GM18519 (cell line): ENCODE measurements around the gene CNN3.
"Not testable (repeated sequence)": the region's sequence is repeated elsewhere in the genome, so short reads cannot be mapped to it uniquely, and the experiment has no call there.

Experiments used
- ATAC-seq: cut with Tn5 transposase; IDR thresholded peaks from one replicate; pipeline ENCODE4 v1.9.1; 2021; ENCODE audit warnings: mild to moderate bottlenecking, moderate library complexity; ENCODE audit not compliant: unreplicated experiment, low FRiP score

Gene CNN3

DNA sequence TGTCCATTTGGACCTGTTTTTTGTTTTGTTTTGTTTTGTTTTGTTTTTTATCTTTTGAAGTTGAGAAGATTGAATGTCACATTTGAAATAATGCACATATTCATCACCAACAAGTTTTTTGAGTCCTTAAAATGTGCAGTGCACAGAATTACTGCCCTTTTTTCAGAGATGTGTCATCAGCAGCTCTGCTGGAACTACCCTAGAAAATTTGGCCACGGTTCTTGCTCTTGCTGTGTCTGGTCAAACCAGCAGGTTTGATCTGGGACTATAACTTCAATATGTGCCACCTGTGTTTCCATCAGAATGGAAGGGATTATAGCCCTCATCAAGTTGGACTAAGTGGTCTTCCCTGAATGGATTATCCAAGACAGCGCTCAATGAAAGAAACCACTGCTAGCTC lies 24.1 kb upstream of the CNN3 start:
- no peak for ATAC-seq

DNA sequence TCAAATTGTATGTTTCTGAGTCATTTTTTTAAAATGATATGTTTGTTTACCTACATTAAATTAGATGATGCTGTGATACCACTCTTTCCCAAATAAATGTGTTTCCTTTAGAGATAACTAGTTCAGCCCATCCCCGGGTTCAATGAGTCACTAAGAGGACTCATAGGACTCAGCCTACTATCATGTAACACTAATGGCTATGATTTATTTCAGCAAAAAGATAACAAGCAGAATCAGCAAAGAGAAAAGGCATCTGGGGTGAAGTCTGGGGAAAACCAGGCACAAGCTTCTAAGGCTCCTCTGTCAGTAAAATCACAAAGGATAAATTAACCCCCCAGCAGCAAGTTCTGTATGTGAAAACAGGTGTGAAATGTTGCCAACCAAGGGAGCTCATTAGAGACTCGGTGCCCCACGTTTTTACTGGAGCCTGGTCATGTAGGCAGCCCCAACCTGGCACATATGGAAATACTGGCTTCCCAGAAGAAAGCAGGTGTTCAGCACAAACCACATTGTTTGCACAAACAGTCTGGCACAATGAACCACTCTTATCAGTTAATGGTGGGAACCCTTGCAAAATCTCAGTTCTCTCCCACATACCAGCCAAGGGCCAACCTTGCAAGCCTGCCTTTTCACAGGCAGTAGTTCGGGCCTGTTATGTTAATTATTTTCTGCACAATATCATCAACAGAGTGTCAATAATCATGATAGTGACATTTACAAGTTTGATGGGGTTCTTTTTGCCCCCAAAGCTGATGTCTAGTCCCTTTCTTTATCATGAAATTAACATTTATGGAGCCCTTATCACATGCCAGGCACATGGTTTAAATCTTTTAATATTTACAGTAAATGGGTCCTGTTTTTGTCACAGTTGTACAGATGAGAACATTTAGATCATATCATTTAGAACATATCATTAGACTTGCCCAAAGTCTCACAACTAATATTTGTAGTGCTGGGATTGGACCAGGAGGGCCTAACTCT lies 23.1 kb upstream of the CNN3 start:
- no peak for ATAC-seq

DNA sequence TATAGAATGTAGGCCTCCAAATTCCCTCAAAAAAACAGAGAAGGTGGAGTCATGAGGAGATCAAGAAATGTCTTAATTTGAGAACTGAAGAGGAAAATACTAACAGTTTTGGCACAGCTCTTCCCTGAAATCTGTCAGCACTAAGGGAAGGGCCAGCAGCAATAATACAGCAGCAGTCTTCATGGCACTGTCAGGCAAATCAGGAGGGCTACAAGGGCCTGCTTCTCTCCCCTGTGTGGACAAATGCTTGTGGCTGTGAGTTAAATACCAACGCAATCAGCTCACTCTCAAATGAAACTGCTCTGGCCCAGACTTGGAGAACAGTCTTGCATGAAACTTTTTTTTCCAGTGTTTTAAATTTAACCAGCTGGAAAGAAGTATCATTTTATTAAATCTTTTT lies 20.5 kb upstream of the CNN3 start:
- no peak for ATAC-seq

DNA sequence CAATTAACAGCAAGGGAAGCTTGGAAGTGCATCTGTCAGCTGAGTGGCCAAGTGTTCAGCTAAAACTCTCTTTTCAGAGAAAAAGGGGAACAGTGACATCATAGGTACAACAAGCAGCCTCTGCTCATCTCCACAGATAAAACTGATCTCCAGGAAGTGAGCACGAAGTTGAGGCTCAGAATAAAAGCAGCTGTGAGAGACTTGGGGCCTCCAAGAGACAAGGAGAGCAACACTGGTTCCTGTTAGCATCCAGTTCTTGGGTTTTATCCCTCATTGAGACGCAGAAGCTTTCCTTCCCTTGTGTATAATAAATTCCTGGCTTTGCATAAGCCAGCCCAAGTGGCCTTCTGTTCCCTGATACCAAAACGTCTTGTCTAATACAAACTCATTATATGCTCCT lies 20.0 kb upstream of the CNN3 start:
- ATAC-seq: no peak

DNA sequence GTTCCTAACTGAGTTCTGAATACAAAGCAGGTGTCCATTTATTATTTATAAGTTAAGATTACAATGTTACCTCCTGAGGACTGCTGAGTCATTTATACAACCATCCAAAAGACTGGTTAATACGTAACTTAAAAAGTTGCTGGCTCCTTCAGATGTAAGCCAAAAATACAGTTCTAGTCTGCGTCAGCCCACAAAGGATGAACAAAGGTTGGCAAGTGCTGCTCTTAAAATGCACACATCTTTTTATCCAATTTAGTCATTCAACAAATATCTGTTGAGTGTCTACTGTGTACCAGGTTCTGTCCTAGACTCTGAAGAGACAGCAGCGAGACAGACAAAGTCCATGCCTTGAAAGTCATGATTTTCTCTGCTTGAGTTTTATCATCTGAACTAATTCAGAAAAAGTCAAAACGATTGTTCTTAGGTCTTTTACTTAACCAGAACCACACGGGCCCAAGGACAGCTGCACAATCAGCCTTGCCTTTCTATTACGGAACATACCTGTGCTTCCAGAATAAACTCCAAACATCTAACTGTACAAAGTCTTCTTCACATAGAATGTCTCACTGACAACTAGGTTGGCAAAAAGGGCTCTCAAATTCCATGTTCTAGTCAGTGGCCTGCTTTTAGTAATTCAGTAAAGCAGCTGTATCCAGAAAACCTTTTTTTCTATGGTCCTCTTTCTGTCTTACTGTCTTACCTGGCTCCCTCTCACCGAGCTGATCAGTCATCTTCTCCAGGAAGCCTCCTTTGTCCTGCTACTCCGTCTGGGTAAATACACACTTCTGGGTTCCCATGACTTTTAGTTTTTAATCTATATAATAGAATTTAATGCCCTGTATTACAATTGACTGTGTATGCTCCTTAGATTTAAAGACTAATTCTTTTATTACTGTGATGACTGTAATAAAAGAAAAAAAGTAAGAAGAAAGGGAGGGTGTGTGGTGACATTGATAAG lies 15.5 kb upstream of the CNN3 start:
- no peak for ATAC-seq

DNA sequence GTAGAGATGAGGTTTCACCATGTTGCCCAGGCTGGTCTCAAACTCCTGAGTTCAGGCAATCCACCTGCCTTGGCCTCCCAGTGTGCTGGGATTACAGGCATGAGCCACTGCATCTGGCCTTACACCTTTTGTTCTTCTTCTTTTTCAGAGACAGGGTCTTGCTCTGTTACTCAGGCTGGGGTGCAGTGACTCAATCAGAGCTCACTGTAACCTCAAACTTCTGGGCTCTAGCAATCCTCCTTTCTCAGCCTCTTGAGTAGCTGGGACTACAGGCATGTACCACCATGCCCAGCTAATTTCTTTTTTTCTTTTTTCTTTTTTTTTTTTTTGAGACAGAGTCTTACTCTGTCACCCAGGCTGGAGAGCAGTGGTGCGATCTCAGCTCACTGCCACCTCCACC lies 14.6 kb upstream of the CNN3 start:
- ATAC-seq: not testable (repeated sequence)

DNA sequence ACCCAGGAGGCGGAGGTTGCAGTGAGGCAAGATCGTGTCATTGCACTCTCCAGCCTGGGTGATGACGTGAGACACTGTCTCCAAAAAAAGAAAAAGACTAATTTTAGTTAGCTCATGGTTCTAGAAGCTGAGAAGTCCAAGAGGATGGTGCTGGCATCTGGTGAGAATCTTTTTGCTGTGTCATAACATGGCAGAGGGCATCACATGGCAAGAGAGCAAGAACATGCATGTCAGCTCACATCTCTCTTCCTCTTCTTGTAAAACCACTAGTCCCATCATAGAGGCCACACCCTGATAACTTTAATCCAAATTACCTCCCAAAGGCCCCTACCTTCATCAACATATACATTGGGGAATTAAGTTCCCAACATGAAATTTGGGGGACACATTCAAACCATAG lies 13.8 kb upstream of the CNN3 start:
- ATAC-seq: no peak

DNA sequence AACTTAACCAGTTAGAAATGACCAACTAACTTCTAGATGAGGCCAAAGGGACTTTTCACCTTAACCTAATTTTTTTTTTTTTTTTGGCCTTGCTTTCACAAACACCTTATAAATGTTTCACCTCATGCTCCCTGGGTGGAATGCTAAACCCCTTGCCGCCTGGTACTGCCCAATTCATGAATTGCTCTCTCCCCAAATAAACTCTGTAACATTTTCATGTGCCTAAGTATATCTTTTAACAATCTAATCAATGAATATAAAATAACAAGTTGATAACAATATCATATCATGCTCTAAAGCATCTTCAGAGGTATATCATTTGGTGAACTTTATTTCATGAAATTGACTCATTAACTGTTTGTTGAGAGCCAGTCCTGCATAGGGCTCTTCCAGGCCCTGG lies 10.9 kb upstream of the CNN3 start:
- ATAC-seq: no peak

DNA sequence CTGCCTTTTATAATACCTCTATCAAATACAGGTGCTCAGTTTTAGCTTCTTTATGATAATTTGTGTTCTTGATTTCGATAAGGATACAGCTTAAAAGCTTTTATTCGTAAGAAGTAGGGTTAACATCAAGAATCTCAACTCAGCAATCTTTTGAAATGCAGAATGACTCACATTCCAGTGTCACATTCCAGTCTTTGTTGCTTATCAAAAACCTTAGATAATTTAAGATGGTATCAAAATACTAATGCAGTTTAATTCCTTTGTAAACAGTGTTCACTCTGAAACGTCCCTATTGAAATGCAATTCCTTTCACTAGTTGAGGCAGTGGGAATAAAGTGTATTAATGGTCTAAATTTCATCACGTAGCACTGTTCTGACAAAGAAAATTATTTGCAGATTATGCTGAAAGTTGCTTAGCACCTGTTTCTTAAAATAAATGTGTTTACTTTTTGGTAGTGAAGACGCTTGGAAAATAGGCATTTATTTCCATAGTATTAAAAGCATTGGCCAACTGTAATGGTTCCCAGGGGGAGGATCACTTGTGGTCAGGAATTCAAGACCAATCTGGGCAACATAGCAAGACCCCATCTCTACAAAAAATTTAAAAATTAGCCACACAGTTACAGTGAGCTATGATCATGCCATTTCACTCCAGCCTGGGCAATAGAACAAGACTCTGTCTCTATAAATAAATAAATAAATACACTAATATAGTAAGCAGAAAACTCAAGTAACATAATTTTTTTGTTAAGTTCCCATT lies 10.1 kb upstream of the CNN3 start:
- no peak for ATAC-seq

DNA sequence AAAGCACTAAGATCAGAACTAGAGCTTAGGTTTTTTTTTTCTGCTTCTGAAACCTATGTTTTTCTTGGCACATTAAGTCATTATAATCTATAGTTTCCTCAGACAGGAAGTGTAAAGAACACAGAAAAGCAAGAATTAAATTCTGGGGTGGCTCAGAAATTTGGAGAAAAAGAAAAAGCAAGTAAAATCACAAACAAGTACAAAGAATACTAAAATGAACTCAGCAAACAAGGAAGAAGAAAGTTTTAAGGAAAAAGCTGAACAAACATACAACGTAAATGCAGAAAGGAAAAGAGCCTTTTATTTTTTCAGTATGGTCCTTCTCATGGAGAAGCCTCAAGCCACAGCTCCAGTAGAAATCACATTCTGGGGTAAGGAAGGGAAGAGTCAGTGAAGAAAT lies 8.6 kb upstream of the CNN3 start:
- ATAC-seq: no peak

DNA sequence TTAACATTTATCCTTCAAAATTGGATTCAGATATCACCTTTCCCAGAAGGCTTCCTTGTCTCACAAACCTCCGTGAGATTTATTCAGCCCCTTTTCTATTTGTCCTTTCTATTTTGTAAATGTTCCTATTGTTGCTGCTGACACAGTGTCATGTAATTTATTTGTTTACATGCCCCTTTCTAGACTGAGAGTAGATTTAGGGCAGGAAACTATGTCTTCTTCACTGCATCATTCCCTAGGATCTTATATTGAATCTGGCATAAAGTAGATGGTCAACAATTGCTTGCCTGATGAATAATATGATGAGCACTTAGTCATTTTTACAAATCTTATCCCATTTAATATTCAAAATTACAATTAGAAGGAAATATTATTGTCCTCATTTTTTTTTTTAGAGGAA lies 8.1 kb upstream of the CNN3 start:
- ATAC-seq: no peak

DNA sequence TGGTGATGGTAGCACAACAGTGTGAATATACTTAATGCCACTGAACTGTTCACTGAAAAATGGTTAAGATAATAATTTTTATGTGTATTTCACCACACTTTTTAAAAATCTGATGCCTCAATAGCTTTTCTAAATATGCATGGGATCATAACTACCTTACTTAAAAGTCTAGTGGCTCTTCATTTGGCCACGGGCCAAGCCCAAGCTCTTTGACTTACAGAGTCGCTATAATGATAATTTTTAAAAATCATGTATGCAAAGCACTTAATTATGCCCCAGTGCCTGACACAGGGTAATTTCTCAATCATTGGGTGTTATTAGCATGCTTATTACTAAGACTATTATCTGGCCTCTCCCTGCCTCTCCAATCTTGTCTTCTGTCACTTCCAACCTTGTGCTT lies 7.6 kb upstream of the CNN3 start:
- ATAC-seq: no peak

DNA sequence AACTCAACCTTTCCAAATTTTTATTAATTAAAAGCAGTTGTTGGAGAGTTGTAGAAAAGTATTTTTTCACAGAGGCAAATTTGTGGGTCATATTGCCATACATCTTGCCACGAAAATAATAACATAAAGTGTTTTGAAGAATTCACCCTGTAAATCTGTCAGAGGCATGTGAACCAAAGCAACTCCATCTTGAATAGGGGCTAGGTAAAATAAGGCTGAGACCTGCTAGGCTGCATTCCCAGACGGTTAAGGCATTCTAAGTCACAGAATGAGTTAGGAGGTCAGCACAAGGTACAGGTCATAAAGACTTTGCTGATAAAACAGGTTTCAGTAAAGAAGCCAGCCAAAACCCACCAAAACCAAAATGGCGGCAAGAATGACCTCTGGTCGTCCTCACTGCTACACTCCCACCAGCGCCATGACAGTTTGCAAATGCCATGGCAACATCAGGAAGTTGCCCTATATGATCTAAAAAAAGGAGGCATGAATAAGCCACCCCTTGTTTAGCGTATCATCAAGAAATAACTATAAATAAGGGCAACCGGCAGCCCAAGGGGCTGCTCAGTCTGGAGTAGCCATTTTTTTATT lies 4.4 kb upstream of the CNN3 start:
- ATAC-seq: no peak

DNA sequence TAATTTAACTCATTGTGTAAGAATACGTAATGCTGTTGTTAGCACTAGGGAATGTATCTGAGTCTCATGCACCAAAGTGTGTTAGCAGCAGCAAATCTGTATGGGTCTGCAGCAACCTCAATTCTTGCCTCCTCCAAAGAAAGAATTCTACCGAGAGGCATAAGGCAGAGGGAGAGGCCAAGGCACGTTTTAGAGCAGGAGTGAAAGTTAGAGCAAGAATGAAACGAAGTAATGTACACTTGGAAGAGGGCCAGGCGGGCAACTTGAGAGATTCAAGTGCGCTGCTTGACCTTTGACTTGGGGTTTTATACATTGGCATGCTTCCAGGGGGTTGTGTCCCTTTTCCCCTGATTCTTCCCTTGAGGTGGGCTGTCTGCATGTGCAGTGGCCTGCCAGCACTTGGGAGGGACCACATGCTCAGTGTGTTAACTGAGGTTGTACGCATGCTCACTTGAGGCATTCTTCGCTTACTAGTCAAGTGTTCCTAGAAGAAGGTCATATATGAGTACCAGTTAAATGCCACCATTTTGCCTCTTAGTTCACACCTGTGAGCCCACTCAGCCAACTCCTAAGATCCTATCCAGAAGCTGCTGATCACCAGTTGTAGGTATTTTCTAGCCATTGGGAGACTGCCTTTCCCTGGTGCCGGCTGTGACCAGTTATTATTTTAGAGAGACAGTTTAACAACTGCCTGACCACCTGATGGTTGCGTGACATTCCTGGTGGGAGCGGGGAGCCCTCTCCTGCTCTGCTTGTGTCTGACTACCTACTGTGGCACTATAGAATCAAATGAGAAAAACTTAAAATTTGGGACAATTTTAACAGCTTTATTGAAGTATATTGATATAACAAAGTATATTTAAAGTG lies 2.7 kb upstream of the CNN3 start:
- no peak for ATAC-seq

DNA sequence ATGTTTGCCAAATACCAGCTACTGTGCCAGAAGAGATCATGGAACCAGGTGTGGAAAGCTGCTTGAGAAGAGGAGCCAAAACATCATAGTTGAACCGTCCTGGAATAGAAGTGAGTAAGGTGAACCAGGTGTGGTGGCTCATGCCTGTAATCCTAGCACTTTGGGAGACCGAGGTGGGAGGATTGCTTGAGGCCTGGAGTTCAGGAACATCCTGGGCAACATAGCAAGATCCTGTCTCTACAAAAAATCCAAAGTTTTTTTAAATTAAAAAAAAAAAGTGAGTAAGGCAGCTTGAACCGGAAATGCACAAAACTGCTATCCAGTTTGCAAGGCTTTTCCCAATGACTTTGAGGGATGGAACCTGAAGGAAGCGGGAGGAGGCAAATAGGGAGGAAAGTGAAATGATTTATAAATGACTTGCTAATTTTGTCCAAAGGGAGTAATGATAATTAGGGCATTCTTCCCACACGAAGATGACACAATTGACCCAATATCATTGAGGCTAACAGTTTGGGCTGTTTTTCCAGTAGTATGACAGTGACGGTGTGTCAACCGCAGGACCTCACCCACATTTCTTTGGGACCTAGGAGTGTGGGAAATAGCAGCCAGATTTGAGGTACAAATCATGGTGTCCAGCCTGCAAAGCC lies 1.5 kb upstream of the CNN3 start:
- ATAC-seq: no peak

DNA sequence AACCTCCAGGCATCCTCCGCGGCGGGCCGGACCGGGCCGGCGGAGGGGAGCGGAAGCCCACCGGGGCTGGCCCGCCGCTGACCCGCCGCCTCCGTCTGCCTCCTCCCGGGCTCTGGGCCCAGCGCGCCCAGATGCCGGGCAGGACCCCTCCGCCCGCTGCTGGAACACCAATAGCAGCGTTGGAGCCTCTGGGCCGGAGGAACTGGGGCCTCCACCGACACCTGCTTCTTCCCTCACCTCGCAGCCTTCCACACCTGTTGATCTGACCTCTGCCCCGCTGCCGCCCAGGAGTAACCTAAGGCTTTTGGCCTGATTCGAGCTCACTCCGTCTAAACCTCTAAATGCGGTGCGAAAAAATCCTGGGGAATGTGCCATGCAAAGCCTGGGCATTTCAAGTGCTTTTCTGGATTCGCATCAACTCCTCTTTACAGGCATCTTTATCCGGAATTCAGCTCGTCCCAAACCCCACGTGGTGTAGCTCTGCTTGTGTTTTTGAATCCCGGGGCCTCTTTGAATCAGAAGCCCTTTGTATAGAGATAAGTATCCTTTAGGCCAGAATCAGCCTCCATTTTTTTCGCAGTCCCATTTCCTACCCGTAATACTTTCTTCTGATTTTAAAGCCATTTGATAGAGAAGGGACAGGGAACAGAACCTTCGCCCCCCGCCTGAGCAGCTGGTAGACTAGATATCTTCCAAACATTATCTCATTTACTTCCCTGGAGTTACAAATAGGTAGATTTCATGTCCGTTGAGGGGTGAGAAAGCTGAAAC lies 680 bp upstream of the CNN3 start:
- ATAC-seq: peak; percentile 21

DNA sequence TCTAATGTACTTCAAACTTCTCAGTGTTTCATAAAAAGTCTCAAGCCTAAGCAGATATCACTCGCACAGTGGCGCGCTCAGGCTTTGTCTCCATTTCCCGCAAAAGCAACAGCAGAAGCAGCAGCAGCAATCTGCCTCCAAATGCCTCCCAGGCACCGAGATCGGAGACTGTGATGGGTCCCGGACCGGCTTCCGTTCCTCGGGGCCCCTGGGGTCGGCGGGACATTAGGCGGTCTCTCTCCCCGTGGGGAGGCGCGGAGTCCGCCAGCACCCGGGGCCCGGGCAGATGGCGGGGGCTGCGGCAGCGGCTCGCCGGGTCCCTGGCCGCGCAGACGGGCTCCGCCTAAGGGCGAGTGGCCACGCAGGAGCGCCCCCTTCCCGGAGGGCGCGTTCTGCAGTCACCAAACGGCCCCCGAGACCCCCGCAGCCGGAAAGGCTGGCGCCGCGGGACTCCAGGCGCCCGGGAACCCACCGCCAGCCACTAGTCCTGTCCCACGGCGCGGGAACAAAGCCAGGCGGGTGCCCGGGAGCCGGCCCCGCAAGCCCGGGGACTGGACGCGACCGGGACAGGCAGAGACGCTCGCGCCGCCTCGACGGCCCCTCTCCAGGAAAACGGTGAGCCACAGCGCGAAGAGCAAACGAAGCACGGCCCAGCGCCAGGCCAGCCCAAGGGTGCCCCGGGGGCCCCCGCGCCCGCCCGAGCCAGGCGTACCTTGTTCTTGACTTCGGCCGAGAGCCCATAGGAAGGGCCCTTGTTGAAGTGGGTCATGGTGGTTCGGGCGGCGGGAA lies 590 bp downstream of the CNN3 start:
- ATAC-seq: peak; percentile 10
